ENCODE data around the gene IL4R.
"Not testable (repeated sequence)": the region's sequence is repeated elsewhere in the genome, so short reads cannot be mapped to it uniquely, and the experiment has no call there.

Gene IL4R

DNA sequence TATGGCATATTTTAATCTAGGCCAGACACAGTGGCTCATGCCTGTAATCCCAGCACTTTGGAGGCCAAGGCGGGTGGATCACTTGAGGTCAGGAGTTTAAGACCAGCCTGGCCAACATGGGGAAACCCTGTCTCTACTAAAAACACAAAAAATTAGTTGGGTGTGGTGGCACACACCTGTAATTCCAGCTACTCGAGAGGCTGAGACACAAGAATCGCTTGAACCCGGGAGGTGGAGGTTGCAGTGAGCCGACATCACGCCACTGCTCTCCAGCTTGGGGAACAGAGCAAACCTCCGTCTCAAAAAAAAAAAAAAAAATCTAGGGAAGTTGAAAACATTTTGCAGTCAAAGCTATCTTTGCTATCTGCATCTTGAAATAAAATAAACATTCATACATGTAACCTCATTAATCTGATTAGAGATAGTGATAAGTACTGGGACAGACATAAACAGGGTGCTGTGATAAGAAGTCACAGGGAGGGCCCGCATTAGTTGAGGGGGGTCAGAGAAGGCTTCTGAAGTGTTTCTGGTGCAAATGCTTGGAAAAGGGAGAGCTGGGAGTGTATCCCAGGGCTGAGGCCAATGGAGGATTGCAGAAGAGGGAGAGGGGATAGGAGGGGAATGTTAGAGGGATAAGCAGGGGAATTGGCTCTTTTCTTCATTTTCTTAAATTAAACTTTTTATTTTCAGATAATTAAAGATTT is 15.8 kb downstream of the IL4R start:
- WGBS (ENCODE audit: extremely low coverage, insufficient coverage, insufficient read length): no CpG with 5 or more reads among the region's 8 CpGs

GRCh38 chr16:27330542-27330941 is 16.8 kb downstream of the IL4R start:
- Histone ChIP-seq H2BK5ac (ENCODE audit: low read depth, low read length, poor library complexity) (no peak overlapping the region), H2BK120ac (ENCODE audit: insufficient read depth, low read length, poor library complexity) (no peak overlapping the region), H3K4me3 (ENCODE audit: low read depth, low read length) (no peak overlapping the region), H3K18ac (ENCODE audit: low read length) (no peak overlapping the region), H4K8ac (ENCODE audit: low read depth, low read length) (no peak overlapping the region), H4K91ac (ENCODE audit: low read depth, low read length) (no peak overlapping the region), H3K27me3 (ENCODE audit: insufficient read depth, low read length) (no peaks in the 10 kb centered on the region), H3K79me1 (ENCODE audit: low read length) (peaks cover 8% of the 10 kb centered on the region), H4K12ac (ENCODE audit: low read depth, low read length) (no peak overlapping the region), H2AK5ac (ENCODE audit: low read length) (no peak overlapping the region), H3K23ac (ENCODE audit: low read length) (no peak overlapping the region), H3K27ac (ENCODE audit: low read depth, low read length) (no peak overlapping the region), H3K9ac (ENCODE audit: low read length) (no peak overlapping the region), H2BK12ac (ENCODE audit: low read length) (no peak overlapping the region), H3K4me1 (ENCODE audit: control insufficient read depth in 1 of 2, insufficient read depth in 2 of 2, low read length in 2 of 2) (peaks cover 13 to 14% of the 10 kb centered on the region in 2 experiments), H2AFZ (ENCODE audit: insufficient read depth, low read length, poor library complexity) (no peak overlapping the region), H3K4me2 (ENCODE audit: low read length) (no peak overlapping the region), H3K14ac (ENCODE audit: low read length) (no peak overlapping the region), H3K36me3 (ENCODE audit: control insufficient read depth in 1 of 2, insufficient read depth in 2 of 2, low read length in 2 of 2) (peaks cover 0 to 7% of the 10 kb centered on the region in 2 experiments), H3K4ac (ENCODE audit: low read depth, low read length) (no peak overlapping the region), H3K9me3 (ENCODE audit: insufficient read depth, low read depth, low read length) (no peaks in the 10 kb centered on the region), H3K79me2 (ENCODE audit: control insufficient read depth, insufficient read depth, low read length, poor library complexity) (peaks cover 7% of the 10 kb centered on the region)
- DNase-seq: no peak
- WGBS (ENCODE audit: extremely low coverage, insufficient coverage, insufficient read length): no CpG with 5 or more reads among the region's 5 CpGs

More for the DNA sequence above, 15.8 kb downstream of the IL4R start:
- H3K9ac ChIP-seq (ENCODE audit: low read length); H2AK5ac ChIP-seq (ENCODE audit: low read length); H2AFZ ChIP-seq (ENCODE audit: insufficient read depth, low read length, poor library complexity); H3K9me3 ChIP-seq (ENCODE audit: insufficient read depth, low read depth, low read length); H3K18ac ChIP-seq (ENCODE audit: low read length); H3K27ac ChIP-seq (ENCODE audit: low read depth, low read length); H3K27me3 ChIP-seq (ENCODE audit: insufficient read depth, low read length); H3K4me2 ChIP-seq (ENCODE audit: low read length); DNase-seq; H3K4ac ChIP-seq (ENCODE audit: low read depth, low read length); H2BK12ac ChIP-seq (ENCODE audit: low read length); H4K8ac ChIP-seq (ENCODE audit: low read depth, low read length); H3K79me2 ChIP-seq (ENCODE audit: control insufficient read depth, insufficient read depth, low read length, poor library complexity); H4K12ac ChIP-seq (ENCODE audit: low read depth, low read length); H2BK120ac ChIP-seq (ENCODE audit: insufficient read depth, low read length, poor library complexity); H2BK5ac ChIP-seq (ENCODE audit: low read depth, low read length, poor library complexity); H3K36me3 ChIP-seq (ENCODE audit: control insufficient read depth in 1 of 2, insufficient read depth in 2 of 2, low read length in 2 of 2); H4K91ac ChIP-seq (ENCODE audit: low read depth, low read length); H3K23ac ChIP-seq (ENCODE audit: low read length); H3K4me3 ChIP-seq (ENCODE audit: low read depth, low read length); H3K14ac ChIP-seq (ENCODE audit: low read length): not testable (repeated sequence)
- Histone ChIP-seq H3K79me1 (ENCODE audit: low read length) (peaks cover 13% of the 10 kb centered on the region), H3K4me1 (ENCODE audit: control insufficient read depth in 1 of 2, insufficient read depth in 2 of 2, low read length in 2 of 2) (peaks cover 18 to 19% of the 10 kb centered on the region in 2 experiments)

DNA sequence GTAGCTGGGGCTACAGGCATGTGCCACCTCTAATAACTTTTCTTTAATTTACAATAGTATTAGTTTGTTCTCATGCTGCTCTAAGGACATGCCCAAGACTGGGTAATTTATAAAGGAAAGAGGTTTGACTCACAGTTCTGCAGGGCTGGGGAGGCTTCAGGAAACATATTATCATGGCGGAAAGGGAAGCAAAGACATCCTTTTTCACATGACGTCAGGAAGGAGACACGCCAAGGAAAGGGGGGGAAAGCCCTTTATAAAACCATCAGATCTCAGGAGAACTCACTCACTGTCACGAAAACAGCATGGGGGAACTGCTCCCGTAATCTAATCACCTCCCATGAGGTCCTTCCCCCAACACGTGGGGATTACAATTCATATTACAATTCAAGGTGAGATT is 18.3 kb downstream of the IL4R start:
- Histone ChIP-seq H3K4me3 (ENCODE audit: low read depth, low read length) (no peak overlapping the region), H3K4ac (ENCODE audit: low read depth, low read length) (no peak overlapping the region), H3K9ac (ENCODE audit: low read length) (no peak overlapping the region), H2BK5ac (ENCODE audit: low read depth, low read length, poor library complexity) (no peak overlapping the region), H2AFZ (ENCODE audit: insufficient read depth, low read length, poor library complexity) (no peak overlapping the region), H2BK12ac (ENCODE audit: low read length) (no peak overlapping the region), H3K36me3 (ENCODE audit: control insufficient read depth in 1 of 2, insufficient read depth in 2 of 2, low read length in 2 of 2) (peaks cover 0 to 7% of the 10 kb centered on the region in 2 experiments), H3K79me2 (ENCODE audit: control insufficient read depth, insufficient read depth, low read length, poor library complexity) (no peaks in the 10 kb centered on the region), H3K27ac (ENCODE audit: low read depth, low read length) (no peak overlapping the region), H3K18ac (ENCODE audit: low read length) (no peak overlapping the region), H3K4me1 (ENCODE audit: control insufficient read depth in 1 of 2, insufficient read depth in 2 of 2, low read length in 2 of 2) (peaks cover 2 to 3% of the 10 kb centered on the region in 2 experiments), H2BK120ac (ENCODE audit: insufficient read depth, low read length, poor library complexity) (no peak overlapping the region), H2AK5ac (ENCODE audit: low read length) (no peak overlapping the region), H3K14ac (ENCODE audit: low read length) (no peak overlapping the region), H3K27me3 (ENCODE audit: insufficient read depth, low read length) (no peaks in the 10 kb centered on the region), H3K79me1 (ENCODE audit: low read length) (no peaks in the 10 kb centered on the region), H3K23ac (ENCODE audit: low read length) (no peak overlapping the region), H4K8ac (ENCODE audit: low read depth, low read length) (no peak overlapping the region), H3K9me3 (ENCODE audit: insufficient read depth, low read depth, low read length) (no peaks in the 10 kb centered on the region), H3K4me2 (ENCODE audit: low read length) (no peak overlapping the region), H4K91ac (ENCODE audit: low read depth, low read length) (no peak overlapping the region), H4K12ac (ENCODE audit: low read depth, low read length) (no peak overlapping the region)
- WGBS (ENCODE audit: extremely low coverage, insufficient coverage, insufficient read length): no CpG with 5 or more reads among the region's 6 CpGs
- no peak for DNase-seq

DNA sequence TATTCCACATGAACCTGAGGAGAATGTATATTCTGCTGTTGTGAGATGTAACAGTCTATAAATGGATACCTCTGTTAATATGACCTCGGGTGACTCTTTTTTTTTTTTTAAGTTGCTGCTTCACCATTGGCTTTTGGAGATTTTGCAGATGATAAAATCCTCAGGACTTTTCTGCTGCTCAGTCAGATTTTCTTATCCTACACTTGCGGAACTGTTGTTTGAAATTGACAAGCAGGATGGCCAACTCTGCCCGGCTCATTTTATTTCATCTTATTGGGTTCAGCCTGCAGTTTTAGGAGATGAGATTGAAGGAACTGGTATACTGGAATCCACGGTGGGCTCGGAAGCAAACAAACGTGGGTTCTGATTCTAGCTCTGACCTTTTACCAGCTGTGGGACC is 19.3 kb downstream of the IL4R start:
- Histone ChIP-seq H3K27me3 (ENCODE audit: insufficient read depth, low read length) (no peaks in the 10 kb centered on the region), H3K4me3 (ENCODE audit: low read depth, low read length) (no peak overlapping the region), H3K4me1 (ENCODE audit: control insufficient read depth in 1 of 2, insufficient read depth in 2 of 2, low read length in 2 of 2) (no peaks in the 10 kb centered on the region), H3K9me3 (ENCODE audit: insufficient read depth, low read depth, low read length) (no peaks in the 10 kb centered on the region), H2AFZ (ENCODE audit: insufficient read depth, low read length, poor library complexity) (no peak overlapping the region), H4K8ac (ENCODE audit: low read depth, low read length) (no peak overlapping the region), H3K14ac (ENCODE audit: low read length) (no peak overlapping the region), H2BK5ac (ENCODE audit: low read depth, low read length, poor library complexity) (no peak overlapping the region), H3K9ac (ENCODE audit: low read length) (peak overlapping the region; percentile 5), H3K27ac (ENCODE audit: low read depth, low read length) (no peak overlapping the region), H3K4ac (ENCODE audit: low read depth, low read length) (no peak overlapping the region), H3K18ac (ENCODE audit: low read length) (no peak overlapping the region), H4K12ac (ENCODE audit: low read depth, low read length) (no peak overlapping the region), H2AK5ac (ENCODE audit: low read length) (no peak overlapping the region), H3K79me2 (ENCODE audit: control insufficient read depth, insufficient read depth, low read length, poor library complexity) (no peaks in the 10 kb centered on the region), H3K79me1 (ENCODE audit: low read length) (no peaks in the 10 kb centered on the region), H2BK12ac (ENCODE audit: low read length) (no peak overlapping the region), H3K4me2 (ENCODE audit: low read length) (no peak overlapping the region), H2BK120ac (ENCODE audit: insufficient read depth, low read length, poor library complexity) (no peak overlapping the region), H3K23ac (ENCODE audit: low read length) (no peak overlapping the region), H3K36me3 (ENCODE audit: control insufficient read depth in 1 of 2, insufficient read depth in 2 of 2, low read length in 2 of 2) (peaks cover 0 to 7% of the 10 kb centered on the region in 2 experiments), H4K91ac (ENCODE audit: low read depth, low read length) (no peak overlapping the region)
- WGBS (ENCODE audit: extremely low coverage, insufficient coverage, insufficient read length): no CpG with 5 or more reads among the region's 6 CpGs
- DNase-seq: no peak

Data from trophoblast cell (in vitro differentiated cells and primary cell).